Hepatocyte (in vitro differentiated cells): Measurements from ENCODE around the gene MAGOHB. TPM values are rescaled to one million over a fixed set of nuclear protein-coding genes. Genes with fewer than 3 reads are reported as not detected.

Experiments used
- DNase-seq: peaks from one replicate; pipeline ENCODE4 v3.0.0-alpha.2; 2016; ENCODE audit warnings: low spot score
- H2AFZ ChIP-seq: fragments of 200-600 bp; sonication (generic); 2 replicates; pipeline ENCODE4 v1.6.0; 2016; ENCODE audit warnings: antibody characterized with exemption, mild to moderate bottlenecking
- H3K27ac ChIP-seq: fragments of 200-600 bp; sonication (generic); 2 replicates; pipeline ENCODE4 v1.5.1; 2016; ENCODE audit warnings: mild to moderate bottlenecking
- H3K27me3 ChIP-seq: fragments of 200-600 bp; sonication (generic); 2 replicates; pipeline ENCODE4 v1.6.1; 2016
- H3K36me3 ChIP-seq: fragments of 200-600 bp; sonication (generic); replicated peaks from 2 replicates; pipeline ENCODE4 v1.5.1; 2016; ENCODE audit warnings: low read depth; ENCODE audit not compliant: insufficient read depth
- H3K4me1 ChIP-seq: fragments of 200-600 bp; sonication (generic); 2 replicates; pipeline ENCODE4 v1.5.1; 2016; ENCODE audit warnings: mild to moderate bottlenecking, moderate library complexity; ENCODE audit not compliant: insufficient read depth
- H3K4me2 ChIP-seq: fragments of 200-600 bp; sonication (generic); 2 replicates; pipeline ENCODE4 v1.6.0; 2016
- H3K4me3 ChIP-seq: fragments of 200-600 bp; sonication (generic); 2 replicates; pipeline ENCODE4 v1.5.1; 2016; ENCODE audit warnings: mild to moderate bottlenecking
- H3K79me2 ChIP-seq: fragments of 200-600 bp; sonication (generic); 2 replicates; pipeline ENCODE4 v1.6.0; 2017; ENCODE audit warnings: mild to moderate bottlenecking
- H3K9me2 ChIP-seq: fragments of 200-600 bp; sonication (generic); replicated peaks from 2 replicates; pipeline ENCODE4 v1.6.0; 2017; ENCODE audit warnings: mild to moderate bottlenecking; ENCODE audit not compliant: insufficient read depth
- H3K9me3 ChIP-seq: fragments of 200-600 bp; sonication (generic); 2 replicates; pipeline ENCODE4 v1.5.1; 2016; ENCODE audit warnings: low read depth, mild to moderate bottlenecking
- H4K20me1 ChIP-seq: fragments of 200-600 bp; sonication (generic); 2 replicates; pipeline ENCODE4 v1.6.0; 2016; ENCODE audit warnings: mild to moderate bottlenecking; ENCODE audit not compliant: insufficient read depth, poor library complexity, severe bottlenecking
- EZH2 ChIP-seq: fragments of 200-600 bp; sonication (generic); IDR thresholded peaks from 2 replicates; pipeline ENCODE4 v1.6.1; 2016; ENCODE audit warnings: antibody characterized with exemption, mild to moderate bottlenecking, borderline replicate concordance
- EZH2phosphoT487 ChIP-seq: fragments of 200-600 bp; sonication (generic); IDR thresholded peaks from one replicate; pipeline ENCODE4 v1.6.1; 2018; ENCODE audit warnings: antibody characterized with exemption, mild to moderate bottlenecking, low read depth, moderate library complexity; ENCODE audit not compliant: unreplicated experiment, severe bottlenecking
- WGBS: methylation state at CpG from one replicate; pipeline ENCODE4 v1.1.6; 2016; ENCODE audit warnings: low lambda C conversion rate; ENCODE audit errors: missing lambda C conversion rate; 5-methylcytosine and 5-hydroxymethylcytosine counted together
- polyA plus RNA-seq: library from polyadenylated mRNA; unstranded; fragments of >200 nt; fragmentation: Nextera tagmentation; extraction: Ambion mirVana; gene quantifications from 2 replicates; pipeline ENCODE4 v1.2.1, GENCODE V29; 2016
- total RNA-seq: library from RNA; depleted of rRNA; stranded (reverse); fragments of >200 nt; gene quantifications from 2 replicates; pipeline ENCODE4 v1.2.3, GENCODE V29; 2014
- TF ChIP-seq, protein P1 (sequence below): fragments of 200-600 bp; sonication (generic); IDR thresholded peaks from 2 replicates; pipeline ENCODE4 v1.5.1; 2016; ENCODE audit warnings: antibody characterized with exemption, mild to moderate bottlenecking; ENCODE audit not compliant: poor library complexity

MAGOHB gene
- total and polyA plus RNA-seq, 2 experiments from 2014 or later: 21.4 to 40.2 TPM

- H2AFZ ChIP-seq: no peak overlapping the region
- no peak overlapping the region for H3K27ac ChIP-seq
- no peaks in the 10 kb centered on the region for H4K20me1 ChIP-seq
- H3K36me3 ChIP-seq: no peaks in the 10 kb centered on the region
- no peaks in the 10 kb centered on the region for H3K9me3 ChIP-seq
- H3K79me2 ChIP-seq: no peaks in the 10 kb centered on the region
- WGBS: 0% methylated on average over 1 of the region's 1 CpG
- no peak overlapping the region for H3K4me2 ChIP-seq
- peak; percentile 32 for DNase-seq
- H3K9me2 ChIP-seq: no peaks in the 10 kb centered on the region
- TF ChIP-seq, protein P1, sequence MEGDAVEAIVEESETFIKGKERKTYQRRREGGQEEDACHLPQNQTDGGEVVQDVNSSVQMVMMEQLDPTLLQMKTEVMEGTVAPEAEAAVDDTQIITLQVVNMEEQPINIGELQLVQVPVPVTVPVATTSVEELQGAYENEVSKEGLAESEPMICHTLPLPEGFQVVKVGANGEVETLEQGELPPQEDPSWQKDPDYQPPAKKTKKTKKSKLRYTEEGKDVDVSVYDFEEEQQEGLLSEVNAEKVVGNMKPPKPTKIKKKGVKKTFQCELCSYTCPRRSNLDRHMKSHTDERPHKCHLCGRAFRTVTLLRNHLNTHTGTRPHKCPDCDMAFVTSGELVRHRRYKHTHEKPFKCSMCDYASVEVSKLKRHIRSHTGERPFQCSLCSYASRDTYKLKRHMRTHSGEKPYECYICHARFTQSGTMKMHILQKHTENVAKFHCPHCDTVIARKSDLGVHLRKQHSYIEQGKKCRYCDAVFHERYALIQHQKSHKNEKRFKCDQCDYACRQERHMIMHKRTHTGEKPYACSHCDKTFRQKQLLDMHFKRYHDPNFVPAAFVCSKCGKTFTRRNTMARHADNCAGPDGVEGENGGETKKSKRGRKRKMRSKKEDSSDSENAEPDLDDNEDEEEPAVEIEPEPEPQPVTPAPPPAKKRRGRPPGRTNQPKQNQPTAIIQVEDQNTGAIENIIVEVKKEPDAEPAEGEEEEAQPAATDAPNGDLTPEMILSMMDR: peak; percentile 75
- no peak for TF ChIP-seq EZH2
- H3K4me1 ChIP-seq: no peaks in the 10 kb centered on the region
- H3K4me3 ChIP-seq: no peak overlapping the region
- no peaks in the 10 kb centered on the region for H3K27me3 ChIP-seq
These were observed 51.0 kb downstream of the MAGOHB start for GRCh38 chr12:10562306-10562933.

DNA sequence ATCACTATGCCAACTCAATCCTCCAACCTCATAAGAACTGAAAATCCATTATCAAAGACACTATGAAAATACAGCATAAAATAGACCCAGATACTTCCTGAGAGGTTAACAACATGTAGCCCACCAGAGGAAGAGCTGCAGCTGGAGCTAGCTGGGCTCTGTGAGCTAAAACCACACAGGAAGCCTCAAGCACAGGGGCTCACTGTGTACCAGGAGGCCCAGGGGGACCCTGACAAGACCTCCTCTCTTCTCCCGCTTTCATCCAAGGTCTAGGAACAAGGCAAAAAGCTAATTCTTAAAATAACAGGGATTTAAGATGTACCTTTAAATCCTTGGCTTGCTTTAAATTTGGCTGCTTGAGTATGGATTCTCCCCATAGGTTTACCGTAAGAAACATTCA is 54.2 kb downstream of the MAGOHB start:
- TF ChIP-seq EZH2 (no peak), EZH2phosphoT487 (no peak)
- TF ChIP-seq, protein P1: no peak
- no peak overlapping the region for H3K27ac ChIP-seq
- H3K36me3 ChIP-seq: no peaks in the 10 kb centered on the region
- H3K4me1 ChIP-seq: no peaks in the 10 kb centered on the region
- no peaks in the 10 kb centered on the region for H3K9me3 ChIP-seq
- H3K79me2 ChIP-seq: no peaks in the 10 kb centered on the region
- 94% methylated on average over 2 of the region's 2 CpGs for WGBS
- H2AFZ ChIP-seq: no peak overlapping the region
- DNase-seq: no peak
- no peak overlapping the region for H3K4me2 ChIP-seq
- H3K9me2 ChIP-seq: no peaks in the 10 kb centered on the region
- H3K27me3 ChIP-seq: no peaks in the 10 kb centered on the region
- no peak overlapping the region for H3K4me3 ChIP-seq
- H4K20me1 ChIP-seq: no peaks in the 10 kb centered on the region

- Histone ChIP-seq H3K27ac (no peak overlapping the region), H2AFZ (no peak overlapping the region), H3K27me3 (no peaks in the 10 kb centered on the region), H3K79me2 (no peaks in the 10 kb centered on the region), H4K20me1 (no peaks in the 10 kb centered on the region), H3K4me1 (no peaks in the 10 kb centered on the region), H3K36me3 (no peaks in the 10 kb centered on the region), H3K4me3 (no peak overlapping the region), H3K9me3 (no peaks in the 10 kb centered on the region), H3K4me2 (no peak overlapping the region), H3K9me2 (no peaks in the 10 kb centered on the region)
- TF ChIP-seq, protein P1: no peak
- no peak for TF ChIP-seq EZH2
- no peak for TF ChIP-seq EZH2phosphoT487
- no peak for DNase-seq
- WGBS: 100% methylated on average over 3 of the region's 3 CpGs
These were observed 54.6 kb downstream of the MAGOHB start for GRCh38 chr12:10558789-10559188.

- no peaks in the 10 kb centered on the region for H3K36me3 ChIP-seq
- no peaks in the 10 kb centered on the region for H3K9me2 ChIP-seq
- H3K27me3 ChIP-seq: no peaks in the 10 kb centered on the region
- no peaks in the 10 kb centered on the region for H3K79me2 ChIP-seq
- WGBS: 95% methylated on average over 3 of the region's 3 CpGs
- H3K4me3 ChIP-seq: no peak overlapping the region
- H2AFZ ChIP-seq: no peak overlapping the region
- no peaks in the 10 kb centered on the region for H3K4me1 ChIP-seq
- H3K9me3 ChIP-seq: no peaks in the 10 kb centered on the region
- DNase-seq: no peak
- H3K4me2 ChIP-seq: no peak overlapping the region
- H4K20me1 ChIP-seq: no peaks in the 10 kb centered on the region
- no peak for TF ChIP-seq EZH2phosphoT487
- TF ChIP-seq, protein P1: no peak
- TF ChIP-seq EZH2: no peak
- H3K27ac ChIP-seq: no peak overlapping the region
These were observed 55.1 kb downstream of the MAGOHB start for GRCh38 chr12:10558301-10558700.
